ENCODE data around the gene BAZ1B.

The BAZ1B gene

DNA sequence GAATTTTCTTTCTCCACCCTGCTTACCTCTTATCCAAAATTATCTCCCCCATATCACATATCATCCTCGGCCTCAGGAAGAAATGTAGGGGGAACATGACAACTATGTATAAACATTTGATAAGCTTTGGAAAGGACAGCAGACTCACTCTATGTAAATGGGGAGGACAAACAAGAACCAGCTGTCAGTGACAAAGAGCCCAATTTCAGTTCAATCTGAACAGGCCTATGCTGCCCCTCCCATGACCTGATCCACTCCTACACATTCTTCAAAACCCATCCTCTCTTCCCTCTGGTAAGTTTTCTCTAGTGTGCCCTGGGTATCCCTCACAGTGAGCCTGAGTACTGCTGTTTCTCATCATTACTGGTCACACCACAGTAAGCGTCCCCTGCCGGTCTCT is 67.7 kb downstream of the BAZ1B start:
- peaks cover 11% of the 10 kb centered on the region; the same call in 1 of the 2 replicates for H4K20me1 ChIP-seq (ENCODE audit: low read depth, low read length)
- H3K9ac ChIP-seq (ENCODE audit: low read length), result no peak overlapping the region

DNA sequence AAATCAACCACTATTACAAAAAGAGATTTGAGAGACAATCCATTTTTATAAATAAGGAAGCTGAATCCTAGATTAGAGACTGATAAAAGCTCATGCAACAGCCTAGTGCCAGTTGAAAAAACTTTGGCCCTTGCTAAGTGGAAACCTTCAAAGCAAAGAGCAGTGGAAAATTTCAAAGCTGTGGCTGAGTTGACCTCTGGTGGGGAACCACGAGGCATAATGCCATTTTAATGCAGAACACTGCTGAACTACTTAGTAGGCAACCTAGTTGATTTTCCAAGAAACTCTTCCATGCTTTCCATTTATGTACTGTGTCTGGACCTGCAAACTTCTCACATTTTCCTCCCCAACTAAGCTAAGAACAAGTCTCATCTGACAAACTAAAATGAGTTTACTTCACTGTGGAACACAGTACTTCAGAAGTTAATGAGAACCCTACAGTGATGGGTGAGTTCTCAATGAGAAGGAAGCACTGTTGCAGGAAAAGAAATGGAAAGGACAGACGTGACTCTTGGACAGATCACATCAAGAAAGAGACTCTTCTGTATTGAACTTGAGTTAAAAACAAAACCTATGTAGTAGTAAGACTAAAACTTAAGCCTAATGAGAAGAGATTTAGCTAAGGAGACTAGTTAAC is 69.0 kb downstream of the BAZ1B start:
- Histone ChIP-seq H3K9ac (ENCODE audit: low read length) (no peak overlapping the region), H3K36me3 (ENCODE audit: low read length) (peaks cover 59% of the 10 kb centered on the region), H3F3A (ENCODE audit: insufficient read depth) (peaks cover 35% of the 10 kb centered on the region), H3K9me2 (replicated peaks; ENCODE audit: insufficient read depth, low read length) (no peaks in the 10 kb centered on the region), H3K27ac (ENCODE audit: low read depth, low read length) (peak overlapping the region; percentile 2; the same call in 1 of the 2 replicates), H3K27me3 (ENCODE audit: low read length) (no peaks in the 10 kb centered on the region), H4K20me1 (ENCODE audit: low read depth, low read length) (peaks cover 11% of the 10 kb centered on the region; the same call in 1 of the 2 replicates), H3K9me3 (ENCODE audit: insufficient read depth, low read length) (no peaks in the 10 kb centered on the region), H3K79me2 (ENCODE audit: insufficient read depth, low read length) (peaks cover 8% of the 10 kb centered on the region; the same call in 1 of the 2 replicates), H2AFZ (ENCODE audit: low read depth, low read length, severe bottlenecking) (no peak overlapping the region), H3K4me2 (ENCODE audit: low read depth, low read length, poor library complexity, severe bottlenecking) (no peak overlapping the region), H3K4me3 (ENCODE audit: insufficient read depth, low read length, poor library complexity, severe bottlenecking) (no peak overlapping the region)
- TF ChIP-seq EZH2phosphoT487 (conservative IDR thresholded peaks at IDR 0.05; ENCODE audit: low read length), result no peak
- TF ChIP-seq, protein P1, sequence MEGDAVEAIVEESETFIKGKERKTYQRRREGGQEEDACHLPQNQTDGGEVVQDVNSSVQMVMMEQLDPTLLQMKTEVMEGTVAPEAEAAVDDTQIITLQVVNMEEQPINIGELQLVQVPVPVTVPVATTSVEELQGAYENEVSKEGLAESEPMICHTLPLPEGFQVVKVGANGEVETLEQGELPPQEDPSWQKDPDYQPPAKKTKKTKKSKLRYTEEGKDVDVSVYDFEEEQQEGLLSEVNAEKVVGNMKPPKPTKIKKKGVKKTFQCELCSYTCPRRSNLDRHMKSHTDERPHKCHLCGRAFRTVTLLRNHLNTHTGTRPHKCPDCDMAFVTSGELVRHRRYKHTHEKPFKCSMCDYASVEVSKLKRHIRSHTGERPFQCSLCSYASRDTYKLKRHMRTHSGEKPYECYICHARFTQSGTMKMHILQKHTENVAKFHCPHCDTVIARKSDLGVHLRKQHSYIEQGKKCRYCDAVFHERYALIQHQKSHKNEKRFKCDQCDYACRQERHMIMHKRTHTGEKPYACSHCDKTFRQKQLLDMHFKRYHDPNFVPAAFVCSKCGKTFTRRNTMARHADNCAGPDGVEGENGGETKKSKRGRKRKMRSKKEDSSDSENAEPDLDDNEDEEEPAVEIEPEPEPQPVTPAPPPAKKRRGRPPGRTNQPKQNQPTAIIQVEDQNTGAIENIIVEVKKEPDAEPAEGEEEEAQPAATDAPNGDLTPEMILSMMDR (IDR thresholded peaks at IDR 0.05; ENCODE audit: insufficient read depth, low read length, poor library complexity, severe bottlenecking), result no peak

More for the DNA sequence above, 67.7 kb downstream of the BAZ1B start:
- Histone ChIP-seq H3F3A (ENCODE audit: insufficient read depth) (peaks cover 38% of the 10 kb centered on the region), H3K9me2 (replicated peaks; ENCODE audit: insufficient read depth, low read length) (no peaks in the 10 kb centered on the region), H3K27me3 (ENCODE audit: low read length) (no peaks in the 10 kb centered on the region), H3K9me3 (ENCODE audit: insufficient read depth, low read length) (no peaks in the 10 kb centered on the region), H3K4me2 (ENCODE audit: low read depth, low read length, poor library complexity, severe bottlenecking) (no peak overlapping the region), H2AFZ (ENCODE audit: low read depth, low read length, severe bottlenecking) (no peak overlapping the region), H3K4me3 (ENCODE audit: insufficient read depth, low read length, poor library complexity, severe bottlenecking) (no peak overlapping the region), H3K27ac (ENCODE audit: low read depth, low read length) (no peak overlapping the region), H3K79me2 (ENCODE audit: insufficient read depth, low read length) (peaks cover 12% of the 10 kb centered on the region; the same call in 1 of the 2 replicates), H3K36me3 (ENCODE audit: low read length) (peaks cover 60% of the 10 kb centered on the region)
- no peak for TF ChIP-seq EZH2phosphoT487 (conservative IDR thresholded peaks at IDR 0.05; ENCODE audit: low read length)
- TF ChIP-seq, protein P1 (IDR thresholded peaks at IDR 0.05; ENCODE audit: insufficient read depth, low read length, poor library complexity, severe bottlenecking), result no peak

DNA sequence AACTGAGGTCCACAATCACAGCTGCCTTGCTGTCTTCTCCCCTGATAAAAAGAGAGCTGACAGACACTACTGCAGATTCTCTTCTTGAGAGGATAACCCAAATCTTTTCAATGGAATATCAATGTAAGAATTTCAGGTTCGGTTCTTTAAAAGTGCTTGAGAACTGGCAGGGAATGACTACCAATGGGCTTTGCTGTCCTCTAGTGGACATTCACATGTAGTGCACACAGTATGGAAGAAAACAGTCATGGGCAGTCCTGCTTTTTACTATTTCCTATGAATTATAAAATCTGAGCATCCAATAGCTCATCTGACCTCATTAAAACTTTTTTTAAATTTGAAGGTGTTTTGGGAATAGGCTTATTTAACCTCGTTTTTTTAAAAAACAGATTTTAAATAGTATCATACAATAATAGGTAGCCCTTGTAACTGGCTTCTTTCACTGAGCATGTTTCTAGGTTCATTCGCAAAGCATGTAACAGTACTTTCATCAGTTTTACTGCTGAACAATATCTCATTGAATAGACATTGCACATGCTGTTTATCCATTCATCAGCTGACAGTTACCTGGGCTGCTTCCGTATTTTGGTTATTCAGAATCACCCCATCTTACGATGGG is 70.2 kb downstream of the BAZ1B start:
- Histone ChIP-seq H3K4me2 (ENCODE audit: low read depth, low read length, poor library complexity, severe bottlenecking) (no peak overlapping the region), H4K20me1 (ENCODE audit: low read depth, low read length) (peaks cover 17% of the 10 kb centered on the region; the same call in 1 of the 2 replicates), H3K27ac (ENCODE audit: low read depth, low read length) (no peak overlapping the region), H3K4me3 (ENCODE audit: insufficient read depth, low read length, poor library complexity, severe bottlenecking) (no peak overlapping the region), H3K36me3 (ENCODE audit: low read length) (peaks cover 61% of the 10 kb centered on the region), H3K9me2 (replicated peaks; ENCODE audit: insufficient read depth, low read length) (no peaks in the 10 kb centered on the region), H3K27me3 (ENCODE audit: low read length) (no peaks in the 10 kb centered on the region), H3K79me2 (ENCODE audit: insufficient read depth, low read length) (peaks cover 5% of the 10 kb centered on the region; the same call in 1 of the 2 replicates), H2AFZ (ENCODE audit: low read depth, low read length, severe bottlenecking) (no peak overlapping the region), H3F3A (ENCODE audit: insufficient read depth) (peaks cover 35% of the 10 kb centered on the region), H3K9me3 (ENCODE audit: insufficient read depth, low read length) (no peaks in the 10 kb centered on the region), H3K9ac (ENCODE audit: low read length) (no peak overlapping the region)
- TF ChIP-seq EZH2phosphoT487 (conservative IDR thresholded peaks at IDR 0.05; ENCODE audit: low read length), result no peak
- TF ChIP-seq, protein P1 (IDR thresholded peaks at IDR 0.05; ENCODE audit: insufficient read depth, low read length, poor library complexity, severe bottlenecking), result peak; percentile 88

All from SU-DHL-6 (cell line).